GM23338 (cell line): ENCODE results near the gene DST. TPM values are rescaled to one million over a fixed set of nuclear protein-coding genes. Genes with fewer than 3 reads are reported as not detected.

Experiments used
- CREB1 ChIP-seq: fragments of 250-450 bp; sonication (Bioruptor Pico); IDR thresholded peaks from 2 replicates; pipeline ENCODE4 v1.5.0; 2020; ENCODE audit warnings: low read depth, mild to moderate bottlenecking, moderate library complexity
- EZH2phosphoT487 ChIP-seq: fragments of 200-600 bp; sonication (generic); IDR thresholded peaks from one replicate; pipeline ENCODE4 v1.8.1; 2018; ENCODE audit warnings: antibody characterized with exemption; ENCODE audit not compliant: unreplicated experiment
- NANOG ChIP-seq: IDR thresholded peaks from 2 replicates; pipeline ENCODE4 v1.6.1; 2016; ENCODE audit warnings: antibody characterized with exemption, borderline replicate concordance
- POLR2AphosphoS5 ChIP-seq: IDR thresholded peaks from 2 replicates; pipeline ENCODE4 v1.6.1; 2016; ENCODE audit warnings: antibody characterized with exemption, low read depth
- ZNF331 ChIP-seq: fragments of 250-450 bp; sonication (Bioruptor Pico); IDR thresholded peaks from 2 replicates; pipeline ENCODE4 v1.5.0; 2020; ENCODE audit warnings: low read depth, mild to moderate bottlenecking, moderate library complexity
- polyA plus RNA-seq: library from polyadenylated mRNA; unstranded; fragments of >200 nt; fragmentation: Nextera tagmentation; extraction: Ambion mirVana; gene quantifications from 2 replicates; pipeline ENCODE4 v1.2.1, GENCODE V29; 2016
- total RNA-seq: library from RNA; depleted of rRNA; stranded (reverse); fragments of >200 nt; shearing (Covaris generic); gene quantifications from 2 replicates; pipeline ENCODE4 v1.2.3, GENCODE V29; 2014
- TF ChIP-seq, protein P1 (sequence below): fragments of 250-450 bp; sonication (Bioruptor Pico); IDR thresholded peaks from 2 replicates; pipeline ENCODE4 v1.5.0; 2020; ENCODE audit warnings: mild to moderate bottlenecking, moderate library complexity
- TF ChIP-seq, protein P2 (sequence below): IDR thresholded peaks from one replicate; pipeline ENCODE4 v1.6.1; 2018; ENCODE audit warnings: antibody characterized with exemption; ENCODE audit not compliant: unreplicated experiment
- TF ChIP-seq, protein P3 (sequence below), 2 experiments: fragments of 200-600 bp in 1 of 2; sonication (generic) in 1 of 2; conservative IDR thresholded peaks; 2 replicates each; pipeline versions ENCODE4 v1.5.1 to v1.6.1; 2016 to 2017; ENCODE audit warnings: antibody characterized with exemption in 2 of 2, low read depth in 2 of 2, mild to moderate bottlenecking in 2 of 2, moderate library complexity in 1 of 2

The DST gene
- total and polyA plus RNA-seq, 2 experiments from 2014 or later: 88.7 to 188 TPM

DNA sequence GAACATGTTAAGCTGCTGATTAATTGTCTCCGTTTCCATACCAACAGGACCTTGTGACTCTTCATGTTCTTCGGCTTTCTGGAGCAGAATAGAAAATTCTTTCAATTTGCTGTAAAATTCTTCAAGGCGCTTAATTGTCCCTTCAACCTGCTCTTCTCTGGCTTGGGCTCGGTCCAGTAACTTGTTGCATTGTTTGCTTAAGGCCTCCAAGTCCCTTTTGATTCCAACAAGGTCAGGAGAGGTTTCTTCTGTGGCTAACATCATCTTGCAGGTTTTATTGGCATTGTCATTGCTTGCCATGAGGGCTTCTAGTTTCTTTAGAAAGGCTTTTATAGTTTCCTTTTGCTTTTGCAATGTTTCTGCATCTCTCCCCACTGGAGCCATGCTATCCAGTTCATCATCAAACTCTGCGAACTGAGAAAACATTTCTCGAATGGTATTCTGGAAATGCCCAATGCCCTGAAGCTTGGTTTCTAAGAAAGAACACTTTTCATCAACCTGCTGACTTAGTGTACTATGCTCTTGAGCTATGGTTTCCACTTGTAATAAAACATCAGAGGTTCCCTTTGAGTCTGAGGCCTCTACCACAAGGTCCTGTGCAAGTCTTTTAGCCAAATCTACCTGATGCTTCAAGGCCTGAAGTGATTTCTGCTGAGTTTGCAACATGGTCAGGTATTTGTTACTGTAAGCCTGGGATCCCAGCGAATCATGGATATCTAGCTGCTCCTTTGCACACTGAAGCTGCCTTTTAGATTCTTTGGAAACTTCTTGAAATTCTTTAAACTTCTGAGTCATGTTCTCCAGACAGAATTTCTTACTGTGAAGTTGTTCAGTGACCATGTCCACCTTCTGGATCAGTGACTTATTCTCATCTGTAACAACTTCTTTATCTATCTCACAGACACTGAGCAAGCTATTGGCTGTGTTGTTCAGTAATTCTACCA lies 90.2 kb downstream of the DST start (continued):
- TF ChIP-seq, protein P1, sequence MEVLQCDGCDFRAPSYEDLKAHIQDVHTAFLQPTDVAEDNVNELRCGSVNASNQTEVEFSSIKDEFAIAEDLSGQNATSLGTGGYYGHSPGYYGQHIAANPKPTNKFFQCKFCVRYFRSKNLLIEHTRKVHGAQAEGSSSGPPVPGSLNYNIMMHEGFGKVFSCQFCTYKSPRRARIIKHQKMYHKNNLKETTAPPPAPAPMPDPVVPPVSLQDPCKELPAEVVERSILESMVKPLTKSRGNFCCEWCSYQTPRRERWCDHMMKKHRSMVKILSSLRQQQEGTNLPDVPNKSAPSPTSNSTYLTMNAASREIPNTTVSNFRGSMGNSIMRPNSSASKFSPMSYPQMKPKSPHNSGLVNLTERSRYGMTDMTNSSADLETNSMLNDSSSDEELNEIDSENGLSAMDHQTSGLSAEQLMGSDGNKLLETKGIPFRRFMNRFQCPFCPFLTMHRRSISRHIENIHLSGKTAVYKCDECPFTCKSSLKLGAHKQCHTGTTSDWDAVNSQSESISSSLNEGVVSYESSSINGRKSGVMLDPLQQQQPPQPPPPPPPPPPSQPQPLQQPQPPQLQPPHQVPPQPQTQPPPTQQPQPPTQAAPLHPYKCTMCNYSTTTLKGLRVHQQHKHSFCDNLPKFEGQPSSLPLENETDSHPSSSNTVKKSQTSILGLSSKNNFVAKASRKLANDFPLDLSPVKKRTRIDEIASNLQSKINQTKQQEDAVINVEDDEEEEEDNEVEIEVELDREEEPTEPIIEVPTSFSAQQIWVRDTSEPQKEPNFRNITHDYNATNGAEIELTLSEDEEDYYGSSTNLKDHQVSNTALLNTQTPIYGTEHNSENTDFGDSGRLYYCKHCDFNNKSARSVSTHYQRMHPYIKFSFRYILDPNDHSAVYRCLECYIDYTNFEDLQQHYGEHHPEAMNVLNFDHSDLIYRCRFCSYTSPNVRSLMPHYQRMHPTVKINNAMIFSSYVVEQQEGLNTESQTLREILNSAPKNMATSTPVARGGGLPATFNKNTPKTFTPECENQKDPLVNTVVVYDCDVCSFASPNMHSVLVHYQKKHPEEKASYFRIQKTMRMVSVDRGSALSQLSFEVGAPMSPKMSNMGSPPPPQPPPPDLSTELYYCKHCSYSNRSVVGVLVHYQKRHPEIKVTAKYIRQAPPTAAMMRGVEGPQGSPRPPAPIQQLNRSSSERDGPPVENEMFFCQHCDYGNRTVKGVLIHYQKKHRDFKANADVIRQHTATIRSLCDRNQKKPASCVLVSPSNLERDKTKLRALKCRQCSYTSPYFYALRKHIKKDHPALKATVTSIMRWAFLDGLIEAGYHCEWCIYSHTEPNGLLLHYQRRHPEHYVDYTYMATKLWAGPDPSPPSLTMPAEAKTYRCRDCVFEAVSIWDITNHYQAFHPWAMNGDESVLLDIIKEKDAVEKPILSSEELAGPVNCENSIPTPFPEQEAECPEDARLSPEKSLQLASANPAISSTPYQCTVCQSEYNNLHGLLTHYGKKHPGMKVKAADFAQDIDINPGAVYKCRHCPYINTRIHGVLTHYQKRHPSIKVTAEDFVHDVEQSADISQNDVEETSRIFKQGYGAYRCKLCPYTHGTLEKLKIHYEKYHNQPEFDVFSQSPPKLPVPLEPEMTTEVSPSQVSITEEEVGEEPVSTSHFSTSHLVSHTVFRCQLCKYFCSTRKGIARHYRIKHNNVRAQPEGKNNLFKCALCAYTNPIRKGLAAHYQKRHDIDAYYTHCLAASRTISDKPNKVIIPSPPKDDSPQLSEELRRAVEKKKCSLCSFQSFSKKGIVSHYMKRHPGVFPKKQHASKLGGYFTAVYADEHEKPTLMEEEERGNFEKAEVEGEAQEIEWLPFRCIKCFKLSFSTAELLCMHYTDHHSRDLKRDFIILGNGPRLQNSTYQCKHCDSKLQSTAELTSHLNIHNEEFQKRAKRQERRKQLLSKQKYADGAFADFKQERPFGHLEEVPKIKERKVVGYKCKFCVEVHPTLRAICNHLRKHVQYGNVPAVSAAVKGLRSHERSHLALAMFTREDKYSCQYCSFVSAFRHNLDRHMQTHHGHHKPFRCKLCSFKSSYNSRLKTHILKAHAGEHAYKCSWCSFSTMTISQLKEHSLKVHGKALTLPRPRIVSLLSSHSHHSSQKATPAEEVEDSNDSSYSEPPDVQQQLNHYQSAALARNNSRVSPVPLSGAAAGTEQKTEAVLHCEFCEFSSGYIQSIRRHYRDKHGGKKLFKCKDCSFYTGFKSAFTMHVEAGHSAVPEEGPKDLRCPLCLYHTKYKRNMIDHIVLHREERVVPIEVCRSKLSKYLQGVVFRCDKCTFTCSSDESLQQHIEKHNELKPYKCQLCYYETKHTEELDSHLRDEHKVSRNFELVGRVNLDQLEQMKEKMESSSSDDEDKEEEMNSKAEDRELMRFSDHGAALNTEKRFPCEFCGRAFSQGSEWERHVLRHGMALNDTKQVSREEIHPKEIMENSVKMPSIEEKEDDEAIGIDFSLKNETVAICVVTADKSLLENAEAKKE (CRISPR knock-in tag): no peak
- TF ChIP-seq NANOG: no peak
- TF ChIP-seq, protein P2, sequence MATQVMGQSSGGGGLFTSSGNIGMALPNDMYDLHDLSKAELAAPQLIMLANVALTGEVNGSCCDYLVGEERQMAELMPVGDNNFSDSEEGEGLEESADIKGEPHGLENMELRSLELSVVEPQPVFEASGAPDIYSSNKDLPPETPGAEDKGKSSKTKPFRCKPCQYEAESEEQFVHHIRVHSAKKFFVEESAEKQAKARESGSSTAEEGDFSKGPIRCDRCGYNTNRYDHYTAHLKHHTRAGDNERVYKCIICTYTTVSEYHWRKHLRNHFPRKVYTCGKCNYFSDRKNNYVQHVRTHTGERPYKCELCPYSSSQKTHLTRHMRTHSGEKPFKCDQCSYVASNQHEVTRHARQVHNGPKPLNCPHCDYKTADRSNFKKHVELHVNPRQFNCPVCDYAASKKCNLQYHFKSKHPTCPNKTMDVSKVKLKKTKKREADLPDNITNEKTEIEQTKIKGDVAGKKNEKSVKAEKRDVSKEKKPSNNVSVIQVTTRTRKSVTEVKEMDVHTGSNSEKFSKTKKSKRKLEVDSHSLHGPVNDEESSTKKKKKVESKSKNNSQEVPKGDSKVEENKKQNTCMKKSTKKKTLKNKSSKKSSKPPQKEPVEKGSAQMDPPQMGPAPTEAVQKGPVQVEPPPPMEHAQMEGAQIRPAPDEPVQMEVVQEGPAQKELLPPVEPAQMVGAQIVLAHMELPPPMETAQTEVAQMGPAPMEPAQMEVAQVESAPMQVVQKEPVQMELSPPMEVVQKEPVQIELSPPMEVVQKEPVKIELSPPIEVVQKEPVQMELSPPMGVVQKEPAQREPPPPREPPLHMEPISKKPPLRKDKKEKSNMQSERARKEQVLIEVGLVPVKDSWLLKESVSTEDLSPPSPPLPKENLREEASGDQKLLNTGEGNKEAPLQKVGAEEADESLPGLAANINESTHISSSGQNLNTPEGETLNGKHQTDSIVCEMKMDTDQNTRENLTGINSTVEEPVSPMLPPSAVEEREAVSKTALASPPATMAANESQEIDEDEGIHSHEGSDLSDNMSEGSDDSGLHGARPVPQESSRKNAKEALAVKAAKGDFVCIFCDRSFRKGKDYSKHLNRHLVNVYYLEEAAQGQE: no peak
- no peak for TF ChIP-seq EZH2phosphoT487
- TF ChIP-seq POLR2AphosphoS5: no peak
- TF ChIP-seq, protein P3, sequence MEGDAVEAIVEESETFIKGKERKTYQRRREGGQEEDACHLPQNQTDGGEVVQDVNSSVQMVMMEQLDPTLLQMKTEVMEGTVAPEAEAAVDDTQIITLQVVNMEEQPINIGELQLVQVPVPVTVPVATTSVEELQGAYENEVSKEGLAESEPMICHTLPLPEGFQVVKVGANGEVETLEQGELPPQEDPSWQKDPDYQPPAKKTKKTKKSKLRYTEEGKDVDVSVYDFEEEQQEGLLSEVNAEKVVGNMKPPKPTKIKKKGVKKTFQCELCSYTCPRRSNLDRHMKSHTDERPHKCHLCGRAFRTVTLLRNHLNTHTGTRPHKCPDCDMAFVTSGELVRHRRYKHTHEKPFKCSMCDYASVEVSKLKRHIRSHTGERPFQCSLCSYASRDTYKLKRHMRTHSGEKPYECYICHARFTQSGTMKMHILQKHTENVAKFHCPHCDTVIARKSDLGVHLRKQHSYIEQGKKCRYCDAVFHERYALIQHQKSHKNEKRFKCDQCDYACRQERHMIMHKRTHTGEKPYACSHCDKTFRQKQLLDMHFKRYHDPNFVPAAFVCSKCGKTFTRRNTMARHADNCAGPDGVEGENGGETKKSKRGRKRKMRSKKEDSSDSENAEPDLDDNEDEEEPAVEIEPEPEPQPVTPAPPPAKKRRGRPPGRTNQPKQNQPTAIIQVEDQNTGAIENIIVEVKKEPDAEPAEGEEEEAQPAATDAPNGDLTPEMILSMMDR (conservative IDR thresholded peaks at IDR 0.05; ENCODE audit: low read depth in 2 of 2): no peak
- TF ChIP-seq ZNF331: no peak
- no peak for TF ChIP-seq CREB1 (CRISPR knock-in tag)
